ENCODE measurements around the gene RIGI. TPM values are rescaled to one million over a fixed set of nuclear protein-coding genes. Genes with fewer than 3 reads are reported as not detected.

The RIGI gene
- total and polyA plus RNA-seq, 2 of the 13 experiments (the other 11 are each of a cell fraction or from before 2014, with no cell fraction given): 3.0 to 8.2 TPM

GRCh38 chr9:32483343-32483742, 42.7 kb downstream of the RIGI start (continued):
- no peak for TF ChIP-seq BCLAF1 (IDR thresholded peaks at IDR 0.05)

Other genes starting within 250 kb of the RIGI start
- gene ACO1, start 141.6 kb downstream of the RIGI start, total RNA-seq (2016; rRNA removed; fragmentation: Illumina TruSeq; extraction: Trizol): 48.2 and 68.9 TPM in 2 replicates
- gene ACO1, start 141.6 kb downstream of the RIGI start, polyA plus RNA-seq (2011; rRNA removed): 18.2 and 20.1 TPM in 2 replicates
- 13.3 and 17.9 TPM in 2 replicates for gene SMIM27, start 26.1 kb upstream of the RIGI start, total RNA-seq (2016; rRNA removed; fragmentation: Illumina TruSeq; extraction: Trizol)
- 19.0 and 22.5 TPM in 2 replicates for gene SMIM27, start 26.1 kb upstream of the RIGI start, polyA plus RNA-seq (2011; rRNA removed)
- gene TOPORS, start 26.4 kb upstream of the RIGI start, total RNA-seq (2016; rRNA removed; fragmentation: Illumina TruSeq; extraction: Trizol): 19.6 and 28.8 TPM in 2 replicates
- 6.1 and 6.8 TPM in 2 replicates for gene TOPORS, start 26.4 kb upstream of the RIGI start, polyA plus RNA-seq (2011; rRNA removed)
- gene NDUFB6, start 47.0 kb upstream of the RIGI start, total RNA-seq (2016; rRNA removed; fragmentation: Illumina TruSeq; extraction: Trizol): 81.9 and 106 TPM in 2 replicates
- gene NDUFB6, start 47.0 kb upstream of the RIGI start, polyA plus RNA-seq (2011; rRNA removed): 21.5 and 31.2 TPM in 2 replicates
- gene TAF1L, start 109.5 kb upstream of the RIGI start, total RNA-seq (2016; rRNA removed; fragmentation: Illumina TruSeq; extraction: Trizol): not detected in 2 replicates
- not detected in 2 replicates for gene TAF1L, start 109.5 kb upstream of the RIGI start, polyA plus RNA-seq (2011; rRNA removed)

Measured in HepG2 (cell line).